Measurements from ENCODE around the gene RAB26.
"Not testable (repeated sequence)": the region's sequence is repeated elsewhere in the genome, so short reads cannot be mapped to it uniquely, and the experiment has no call there.

Gene RAB26

GRCh38 chr16:2147981-2148671 is at the start of gene RAB26:
TSS of gene RAB26 (plus strand) at chr16:2148625. CDS start at chr16:2148784, 159 bp downstream.
- DNase-seq (ENCODE audit: low spot score): peak; percentile 83

- DNase-seq (ENCODE audit: low spot score): not testable (repeated sequence)
These were observed 46.8 kb upstream of the RAB26 start for GRCh38 chr16:2101581-2101980.

- DNase-seq (ENCODE audit: low spot score): no peak
These were observed 46.0 kb upstream of the RAB26 start for GRCh38 chr16:2102471-2102870.

GRCh38 chr16:2104464-2104863 is 44.0 kb upstream of the RAB26 start:
- DNase-seq (ENCODE audit: low spot score): not testable (repeated sequence)

GRCh38 chr16:2105291-2105690 is 43.1 kb upstream of the RAB26 start:
- DNase-seq (ENCODE audit: low spot score): not testable (repeated sequence)

GRCh38 chr16:2105769-2106168 is 42.7 kb upstream of the RAB26 start:
- DNase-seq (ENCODE audit: low spot score): not testable (repeated sequence)

- DNase-seq (ENCODE audit: low spot score): not testable (repeated sequence)
These were observed 42.2 kb upstream of the RAB26 start for GRCh38 chr16:2106211-2106610.

GRCh38 chr16:2107121-2107790 is 41.2 kb upstream of the RAB26 start:
- DNase-seq (ENCODE audit: low spot score): not testable (repeated sequence)

GRCh38 chr16:2107791-2108125 is 40.7 kb upstream of the RAB26 start:
- DNase-seq (ENCODE audit: low spot score): not testable (repeated sequence)

GRCh38 chr16:2108446-2109270 is 39.8 kb upstream of the RAB26 start:
- not testable (repeated sequence) for DNase-seq (ENCODE audit: low spot score)

- not testable (repeated sequence) for DNase-seq (ENCODE audit: low spot score)
These were observed 39.2 kb upstream of the RAB26 start for GRCh38 chr16:2109271-2109580.

- DNase-seq (ENCODE audit: low spot score): not testable (repeated sequence)
These were observed 38.6 kb upstream of the RAB26 start for GRCh38 chr16:2109872-2110271.

GRCh38 chr16:2110332-2111008 is 38.0 kb upstream of the RAB26 start:
- not testable (repeated sequence) for DNase-seq (ENCODE audit: low spot score)

GRCh38 chr16:2111009-2111353 is 37.4 kb upstream of the RAB26 start:
- not testable (repeated sequence) for DNase-seq (ENCODE audit: low spot score)

GRCh38 chr16:2111412-2112335 is 36.8 kb upstream of the RAB26 start:
- DNase-seq (ENCODE audit: low spot score): not testable (repeated sequence)

GRCh38 chr16:2112539-2113106 is 35.8 kb upstream of the RAB26 start:
- not testable (repeated sequence) for DNase-seq (ENCODE audit: low spot score)

- DNase-seq (ENCODE audit: low spot score): not testable (repeated sequence)
These were observed 34.2 kb upstream of the RAB26 start for GRCh38 chr16:2114225-2114624.

- DNase-seq (ENCODE audit: low spot score): not testable (repeated sequence)
These were observed 33.4 kb upstream of the RAB26 start for GRCh38 chr16:2114885-2115590.

- DNase-seq (ENCODE audit: low spot score): no peak
These were observed 32.8 kb upstream of the RAB26 start for GRCh38 chr16:2115591-2115973.

- DNase-seq (ENCODE audit: low spot score): not testable (repeated sequence)
These were observed 32.0 kb upstream of the RAB26 start for GRCh38 chr16:2116428-2116827.
